Hepatic stellate cell (primary cell): ENCODE data around the gene OR10H5.
"Not testable (repeated sequence)": the region's sequence is repeated elsewhere in the genome, so short reads cannot be mapped to it uniquely, and the experiment has no call there.

Experiments
- DNase-seq: peaks from one replicate; pipeline ENCODE4 v3.0.0; 2011; ENCODE audit warnings: low spot score

Gene OR10H5, protein sequence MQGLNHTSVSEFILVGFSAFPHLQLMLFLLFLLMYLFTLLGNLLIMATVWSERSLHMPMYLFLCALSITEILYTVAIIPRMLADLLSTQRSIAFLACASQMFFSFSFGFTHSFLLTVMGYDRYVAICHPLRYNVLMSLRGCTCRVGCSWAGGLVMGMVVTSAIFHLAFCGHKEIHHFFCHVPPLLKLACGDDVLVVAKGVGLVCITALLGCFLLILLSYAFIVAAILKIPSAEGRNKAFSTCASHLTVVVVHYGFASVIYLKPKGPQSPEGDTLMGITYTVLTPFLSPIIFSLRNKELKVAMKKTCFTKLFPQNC

GRCh38 chr19:15787611-15788155 lies at the start of gene OR10H5:
OR10H5 (plus strand) TSS chr19:15787661; CDS start chr19:15794049, 6,388 bp downstream.
- no peak for DNase-seq

DNA sequence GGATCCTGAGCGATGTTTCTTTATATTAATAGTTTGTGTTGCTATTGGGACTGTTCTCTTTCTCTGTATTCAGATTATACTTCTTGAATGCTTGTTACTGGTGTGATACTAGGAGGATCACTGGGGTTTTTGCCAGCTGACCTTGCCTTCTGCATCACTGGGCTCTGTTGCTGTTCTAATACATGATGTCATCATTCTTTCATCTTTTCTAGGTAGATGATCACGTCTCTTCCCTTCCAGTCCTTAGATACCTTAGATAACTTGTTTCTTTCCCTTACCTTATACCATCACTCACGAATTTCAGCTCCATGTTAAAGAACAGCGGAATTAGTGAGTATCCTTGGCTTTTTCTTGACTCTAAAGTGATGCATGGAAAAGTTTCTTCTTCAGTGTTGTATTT lies 49.7 kb upstream of the OR10H5 start, which contains the start of gene OR10H3:
TSS of gene OR10H3 (plus strand) at position 264 of the 400 bp plus-strand sequence. CDS start 3,408 bp downstream, outside the sequence.
- DNase-seq, result no peak

DNA sequence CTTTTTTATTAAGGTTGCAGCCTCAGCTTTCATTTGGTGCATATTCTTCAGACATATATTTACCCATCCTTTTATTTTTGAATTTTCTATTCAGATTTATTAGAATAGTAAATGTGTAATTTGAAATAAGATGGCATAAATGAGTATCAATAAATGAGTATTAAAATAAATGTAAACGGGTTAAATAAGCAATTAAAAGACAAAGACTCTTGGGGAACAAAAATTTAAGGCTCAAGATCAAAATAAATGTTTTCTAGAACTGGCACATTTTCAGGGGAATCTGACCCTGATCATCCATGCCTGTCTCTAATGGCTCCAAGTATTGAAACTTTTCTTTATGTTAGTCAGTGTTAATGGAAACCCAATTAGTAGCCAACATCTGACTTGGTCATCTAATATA lies 46.7 kb upstream of the OR10H5 start:
- no peak for DNase-seq

GRCh38 chr19:15748239-15748638 lies 39.2 kb upstream of the OR10H5 start:
- DNase-seq, result no peak

DNA sequence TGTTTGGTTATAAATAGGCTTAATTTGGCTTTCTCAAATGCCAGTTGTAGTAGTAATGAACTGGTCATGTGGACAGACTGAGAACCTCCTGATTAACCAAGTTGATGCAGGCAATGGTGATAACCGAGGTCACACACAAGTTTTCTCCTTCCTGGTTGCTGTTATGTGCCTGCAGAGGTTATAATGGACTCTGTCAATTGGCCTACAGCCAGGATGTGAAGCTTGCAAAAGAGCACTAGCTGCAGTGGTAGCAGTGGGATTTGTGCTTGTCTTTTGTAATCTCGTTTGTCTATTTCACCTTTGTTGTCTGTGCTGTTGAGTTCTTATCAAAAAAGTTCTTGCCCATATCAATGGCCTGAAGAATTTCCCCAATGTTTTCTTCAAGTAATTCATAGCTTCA lies 29.1 kb upstream of the OR10H5 start:
- DNase-seq, result no peak

GRCh38 chr19:15759962-15760565 lies 27.4 kb upstream of the OR10H5 start:
- no peak for DNase-seq

DNA sequence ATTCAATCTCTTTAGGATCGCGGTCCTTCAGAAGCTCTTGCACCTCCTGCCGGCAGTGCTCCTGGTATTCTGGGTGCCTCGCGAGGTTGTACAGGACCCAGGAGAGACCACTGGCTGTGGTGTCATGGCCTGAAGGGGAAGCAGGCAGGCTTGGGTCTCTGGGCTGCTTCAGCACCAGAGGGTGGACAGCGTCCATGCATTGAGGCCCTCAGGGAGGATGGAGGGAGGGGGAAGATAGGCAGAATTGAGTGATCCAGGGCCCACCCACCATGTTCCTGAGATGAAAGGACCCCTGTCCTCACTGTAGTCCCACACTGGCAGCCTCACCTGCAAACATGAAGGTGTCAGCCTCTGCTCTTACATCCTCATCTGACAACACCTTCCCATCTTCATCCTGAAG lies 17.9 kb upstream of the OR10H5 start:
- DNase-seq, result no peak

- DNase-seq, result not testable (repeated sequence)
Observed at GRCh38 chr19:15774159-15774558, 13.3 kb upstream of the OR10H5 start.

- no peak for DNase-seq
Observed at GRCh38 chr19:15775249-15775648, 12.2 kb upstream of the OR10H5 start.

GRCh38 chr19:15776264-15776663 lies 11.2 kb upstream of the OR10H5 start:
- no peak for DNase-seq

GRCh38 chr19:15776991-15777970 lies 10.2 kb upstream of the OR10H5 start:
- no peak for DNase-seq

GRCh38 chr19:15779756-15780476 lies 7.5 kb upstream of the OR10H5 start:
- no peak for DNase-seq

GRCh38 chr19:15780610-15781418 lies 6.6 kb upstream of the OR10H5 start:
- no peak for DNase-seq

DNA sequence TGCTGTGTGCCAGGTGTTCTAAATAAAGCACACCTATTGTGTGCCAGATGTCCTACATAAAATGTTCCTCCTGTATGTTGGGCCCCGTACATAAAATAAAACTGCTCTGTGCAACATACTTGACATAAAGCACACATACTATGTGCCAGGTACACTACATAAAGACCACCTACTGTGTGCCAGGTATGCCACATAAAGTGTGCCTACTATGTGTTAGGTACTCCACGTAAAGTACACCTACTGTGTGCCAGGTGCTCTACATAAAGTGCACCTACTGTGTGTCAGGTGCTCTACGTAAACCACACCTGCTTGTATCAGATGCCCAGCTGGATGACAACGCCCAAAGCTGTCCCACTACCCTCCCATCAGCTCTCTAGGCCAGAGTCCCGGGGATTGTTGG lies 5.8 kb upstream of the OR10H5 start:
- no peak for DNase-seq

DNA sequence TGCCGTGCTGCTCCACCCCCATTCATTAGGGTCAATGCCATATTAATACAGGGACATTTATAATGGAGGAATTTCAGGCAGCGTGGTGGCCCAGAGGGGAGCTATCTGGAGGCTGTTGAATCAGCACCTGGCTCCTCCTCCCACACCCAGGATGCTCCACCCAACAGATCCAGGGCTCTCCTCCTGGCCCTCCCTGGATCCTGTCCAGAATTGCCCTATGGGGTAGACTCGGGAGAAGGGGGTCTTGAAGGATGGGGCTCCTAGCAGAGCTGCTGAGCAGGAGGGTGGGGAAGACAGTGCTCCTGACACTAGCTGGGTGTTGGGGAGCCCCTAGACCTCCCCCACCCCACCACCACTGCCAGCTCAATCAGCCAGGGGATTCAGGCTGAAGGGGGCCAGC lies 5.2 kb upstream of the OR10H5 start:
- DNase-seq, result no peak

DNA sequence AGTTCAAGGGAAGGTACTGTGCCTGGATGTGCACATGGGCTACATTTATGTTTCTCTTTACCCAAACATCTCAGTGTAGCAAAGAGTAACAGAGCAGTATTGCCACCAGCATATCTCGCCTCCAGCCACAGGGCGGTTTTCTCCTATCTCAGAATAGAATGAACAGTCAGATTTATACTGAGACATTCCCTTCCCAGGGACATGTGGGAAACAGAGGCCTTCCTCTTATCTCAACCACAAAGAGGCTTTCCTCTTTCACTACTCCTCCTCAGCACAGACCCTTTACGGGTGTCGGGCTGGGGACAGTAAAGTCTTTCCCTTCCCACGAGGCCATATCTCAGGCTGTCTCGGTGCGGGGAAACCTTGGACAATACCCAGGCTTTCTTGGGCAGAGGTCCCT lies 4.6 kb upstream of the OR10H5 start:
- DNase-seq, result not testable (repeated sequence)

DNA sequence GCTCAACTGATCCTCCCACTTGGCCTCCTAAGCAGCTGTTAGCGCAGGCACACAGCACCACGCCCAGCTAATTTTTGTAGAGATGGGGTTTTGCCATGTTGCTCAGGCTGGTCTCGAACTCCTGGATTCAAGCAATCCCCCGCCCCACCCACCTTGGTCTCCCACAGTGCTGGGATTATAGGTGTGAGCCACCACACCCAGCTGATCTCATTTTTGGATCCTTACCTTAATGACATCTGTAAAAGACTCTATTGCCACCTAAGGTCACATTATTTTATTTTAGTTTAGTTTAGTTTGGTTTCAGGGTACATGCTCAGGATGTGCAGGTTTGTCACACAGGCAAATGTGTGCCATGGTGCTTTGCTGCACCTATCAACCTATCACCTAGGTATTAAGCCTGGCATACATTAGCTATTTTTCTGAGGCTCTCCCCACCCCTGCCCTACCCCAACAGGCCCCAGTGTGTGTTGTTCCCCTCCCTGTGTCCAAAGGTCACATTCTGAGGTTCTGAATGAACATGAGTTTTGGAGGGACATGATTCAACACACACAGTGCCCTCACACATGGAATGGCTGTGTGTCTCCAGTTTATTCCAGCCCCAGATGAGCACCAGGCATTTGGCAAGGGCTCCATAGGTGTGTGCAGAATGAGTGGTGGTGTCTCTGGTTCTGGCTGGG lies 1.3 kb downstream of the OR10H5 start:
- no peak for DNase-seq

DNA sequence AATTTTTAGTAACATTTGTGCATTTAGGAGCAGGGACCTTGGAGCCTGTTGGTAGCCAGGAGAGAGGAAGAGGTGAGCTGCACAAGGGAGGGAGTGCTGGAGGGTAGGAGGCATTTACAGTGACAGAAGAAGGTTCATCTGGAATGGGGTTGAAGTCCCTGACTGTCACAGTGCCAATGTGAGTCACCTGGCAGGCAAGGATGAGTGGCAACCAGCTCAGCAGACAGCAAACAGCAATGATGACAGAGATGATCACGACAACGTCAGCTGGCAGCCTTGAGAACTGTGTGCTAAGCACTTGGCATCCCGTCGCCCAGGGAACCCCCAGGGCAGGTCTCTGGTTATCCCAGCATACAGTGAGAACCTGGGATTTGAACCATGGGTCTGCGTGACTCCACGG lies 2.6 kb downstream of the OR10H5 start:
- no peak for DNase-seq

DNA sequence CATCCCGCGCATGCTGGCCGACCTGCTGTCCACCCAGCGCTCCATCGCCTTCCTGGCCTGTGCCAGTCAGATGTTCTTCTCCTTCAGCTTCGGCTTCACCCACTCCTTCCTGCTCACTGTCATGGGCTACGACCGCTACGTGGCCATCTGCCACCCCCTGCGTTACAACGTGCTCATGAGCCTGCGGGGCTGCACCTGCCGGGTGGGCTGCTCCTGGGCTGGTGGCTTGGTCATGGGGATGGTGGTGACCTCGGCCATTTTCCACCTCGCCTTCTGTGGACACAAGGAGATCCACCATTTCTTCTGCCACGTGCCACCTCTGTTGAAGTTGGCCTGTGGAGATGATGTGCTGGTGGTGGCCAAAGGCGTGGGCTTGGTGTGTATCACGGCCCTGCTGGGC lies 6.8 kb downstream of the OR10H5 start:
- DNase-seq, result not testable (repeated sequence)

- no peak for DNase-seq
Observed at GRCh38 chr19:15810335-15810734, 22.9 kb downstream of the OR10H5 start.
